Measurements from ENCODE around the gene GSTT2B. TPM values are rescaled to one million over a fixed set of nuclear protein-coding genes. Genes with fewer than 3 reads are reported as not detected.
"Not testable (repeated sequence)": the region's sequence is repeated elsewhere in the genome, so short reads cannot be mapped to it uniquely, and the experiment has no call there.

Gene GSTT2B
- total RNA-seq, 1 donor from 2014 or later: 6.5 TPM

- ATAC-seq: no peak
These were observed 22.0 kb downstream of the GSTT2B start for GRCh38 chr22:23939017-23939357.

- peak; percentile 51 for ATAC-seq
These were observed 22.5 kb downstream of the GSTT2B start for GRCh38 chr22:23938328-23939016.

- ATAC-seq: no peak
These were observed 34.4 kb downstream of the GSTT2B start for GRCh38 chr22:23926561-23926960.

- ATAC-seq: no peak
These were observed 35.9 kb downstream of the GSTT2B start for GRCh38 chr22:23925020-23925606.

GRCh38 chr22:23922921-23923320, 38.1 kb downstream of the GSTT2B start:
- no peak for ATAC-seq

GRCh38 chr22:23921586-23922201, 39.3 kb downstream of the GSTT2B start:
- not testable (repeated sequence) for ATAC-seq

- not testable (repeated sequence) for ATAC-seq
These were observed 40.8 kb downstream of the GSTT2B start for GRCh38 chr22:23920267-23920611.

GRCh38 chr22:23915290-23915689, 45.7 kb downstream of the GSTT2B start:
- no peak for ATAC-seq

- ATAC-seq: peak; percentile 99
These were observed 47.2 kb downstream of the GSTT2B start for GRCh38 chr22:23913661-23914353.

GRCh38 chr22:23913306-23913660, 47.7 kb downstream of the GSTT2B start:
- ATAC-seq: no peak

- no peak for ATAC-seq
These were observed 48.6 kb downstream of the GSTT2B start for GRCh38 chr22:23912293-23912903.

GRCh38 chr22:23911318-23911980, 49.5 kb downstream of the GSTT2B start:
- no peak for ATAC-seq

GRCh38 chr22:23910496-23911190, 50.4 kb downstream of the GSTT2B start:
- ATAC-seq: no peak

- ATAC-seq: no peak
These were observed 51.6 kb downstream of the GSTT2B start for GRCh38 chr22:23909296-23909898.

- no peak for ATAC-seq
These were observed 52.3 kb downstream of the GSTT2B start for GRCh38 chr22:23908587-23909205.

- ATAC-seq: not testable (repeated sequence)
These were observed 53.6 kb downstream of the GSTT2B start for GRCh38 chr22:23907423-23907822.

Other genes starting within 250 kb of the GSTT2B start
- 1.4 TPM for gene ZNF70, start 210.1 kb downstream of the GSTT2B start, total RNA-seq
- gene VPREB3, start 206.8 kb downstream of the GSTT2B start, total RNA-seq: 0.84 TPM
- gene C22orf15, start 198.2 kb downstream of the GSTT2B start, total RNA-seq: not detected
- 124 TPM for gene CHCHD10, start 193.2 kb downstream of the GSTT2B start, total RNA-seq
- gene MMP11, start 188.3 kb downstream of the GSTT2B start, total RNA-seq: 1.7 TPM
- gene SMARCB1, start 174.2 kb downstream of the GSTT2B start, total RNA-seq: 60.3 TPM
- 1.5 TPM for gene DERL3, start 122.2 kb downstream of the GSTT2B start, total RNA-seq
- gene SLC2A11, start 103.3 kb downstream of the GSTT2B start, total RNA-seq: 1.2 TPM
- gene MIF, start 66.8 kb downstream of the GSTT2B start, total RNA-seq: 956 TPM
- gene DDTL, start 5.7 kb upstream of the GSTT2B start, total RNA-seq: 1.7 TPM
- gene DDT, start 13.2 kb upstream of the GSTT2B start, total RNA-seq: 165 TPM
- gene GSTT2, start 18.9 kb upstream of the GSTT2B start, total RNA-seq: 1.1 TPM
- not detected for gene GSTT4, start 44.3 kb upstream of the GSTT2B start, total RNA-seq
- 25.3 TPM for gene CABIN1, start 50.1 kb upstream of the GSTT2B start, total RNA-seq
- 1.4 TPM for gene SUSD2, start 220.3 kb upstream of the GSTT2B start, total RNA-seq

Data from esophagus mucosa (tissue), 1 donor.